ENCODE data around the gene YY1.

The YY1 gene

DNA sequence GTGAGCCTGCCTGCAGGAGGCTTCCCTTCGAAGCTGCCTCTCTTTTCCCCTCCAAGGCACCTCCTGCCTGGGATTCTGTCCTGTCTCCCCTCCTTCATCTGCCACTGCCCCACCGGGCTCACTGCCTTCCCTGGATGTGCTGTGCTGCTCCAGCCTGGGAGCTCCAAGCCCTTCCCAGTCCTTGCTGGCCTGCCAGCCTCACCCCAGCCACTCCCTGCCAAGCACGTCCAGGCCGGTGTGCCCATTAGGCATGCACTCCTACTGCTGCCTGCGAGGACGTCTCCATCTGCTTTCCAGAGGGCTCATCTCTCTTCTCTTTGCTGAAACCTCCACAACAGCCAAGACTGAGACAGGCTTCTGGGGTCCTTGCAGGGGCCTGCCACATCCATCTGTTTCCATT, 75.8 kb downstream of the YY1 start:
- Histone ChIP-seq H3K4me3 (ENCODE audit: insufficient read depth, low read depth, low read length) (no peak overlapping the region), H3K9me3 (ENCODE audit: control insufficient read depth, low read length) (no peaks in the 10 kb centered on the region), H3K4me1 (ENCODE audit: control insufficient read depth, insufficient read depth, low read length) (peaks cover 5% of the 10 kb centered on the region), H3K27ac (ENCODE audit: insufficient read depth, low read depth, low read length, poor library complexity, severe bottlenecking) (no peak overlapping the region), H3K36me3 (ENCODE audit: control insufficient read depth, insufficient read depth, low read length) (no peaks in the 10 kb centered on the region), H3K27me3 (ENCODE audit: control insufficient read depth, insufficient read depth, low read length, poor library complexity, severe bottlenecking) (no peaks in the 10 kb centered on the region)
- WGBS, 2 experiments = 93 to 95% methylated on average over 6 of the region's 6 CpGs

DNA sequence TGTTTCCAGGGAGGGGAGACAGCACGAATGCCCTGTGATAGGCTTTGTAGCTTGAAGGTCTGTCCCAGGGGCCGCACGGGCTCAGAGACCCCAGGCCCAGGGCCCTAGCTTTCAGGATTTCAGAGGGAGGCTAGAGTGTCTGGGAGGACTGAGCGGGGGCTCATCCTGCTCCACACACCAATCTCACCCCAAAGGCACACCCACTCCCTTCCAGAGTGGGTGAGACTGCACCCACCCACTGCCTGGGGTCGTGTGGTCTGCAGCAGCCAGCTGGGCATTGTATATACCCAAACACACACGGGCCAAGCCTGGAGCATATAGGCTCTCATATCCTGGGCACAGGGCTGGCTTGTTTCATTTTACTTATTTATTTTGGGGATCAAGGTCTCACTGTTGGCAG, 78.4 kb downstream of the YY1 start:
- no peaks in the 10 kb centered on the region for H3K27me3 ChIP-seq (ENCODE audit: control insufficient read depth, insufficient read depth, low read length, poor library complexity, severe bottlenecking)
- H3K36me3 ChIP-seq (ENCODE audit: control insufficient read depth, insufficient read depth, low read length) = no peaks in the 10 kb centered on the region
- H3K4me3 ChIP-seq (ENCODE audit: insufficient read depth, low read depth, low read length) = no peak overlapping the region
- H3K4me1 ChIP-seq (ENCODE audit: control insufficient read depth, insufficient read depth, low read length) = no peaks in the 10 kb centered on the region
- 95 to 96% methylated on average over 6 of the region's 6 CpGs for WGBS, 2 experiments
- no peaks in the 10 kb centered on the region for H3K9me3 ChIP-seq (ENCODE audit: control insufficient read depth, low read length)
- H3K27ac ChIP-seq (ENCODE audit: insufficient read depth, low read depth, low read length, poor library complexity, severe bottlenecking) = no peak overlapping the region

DNA sequence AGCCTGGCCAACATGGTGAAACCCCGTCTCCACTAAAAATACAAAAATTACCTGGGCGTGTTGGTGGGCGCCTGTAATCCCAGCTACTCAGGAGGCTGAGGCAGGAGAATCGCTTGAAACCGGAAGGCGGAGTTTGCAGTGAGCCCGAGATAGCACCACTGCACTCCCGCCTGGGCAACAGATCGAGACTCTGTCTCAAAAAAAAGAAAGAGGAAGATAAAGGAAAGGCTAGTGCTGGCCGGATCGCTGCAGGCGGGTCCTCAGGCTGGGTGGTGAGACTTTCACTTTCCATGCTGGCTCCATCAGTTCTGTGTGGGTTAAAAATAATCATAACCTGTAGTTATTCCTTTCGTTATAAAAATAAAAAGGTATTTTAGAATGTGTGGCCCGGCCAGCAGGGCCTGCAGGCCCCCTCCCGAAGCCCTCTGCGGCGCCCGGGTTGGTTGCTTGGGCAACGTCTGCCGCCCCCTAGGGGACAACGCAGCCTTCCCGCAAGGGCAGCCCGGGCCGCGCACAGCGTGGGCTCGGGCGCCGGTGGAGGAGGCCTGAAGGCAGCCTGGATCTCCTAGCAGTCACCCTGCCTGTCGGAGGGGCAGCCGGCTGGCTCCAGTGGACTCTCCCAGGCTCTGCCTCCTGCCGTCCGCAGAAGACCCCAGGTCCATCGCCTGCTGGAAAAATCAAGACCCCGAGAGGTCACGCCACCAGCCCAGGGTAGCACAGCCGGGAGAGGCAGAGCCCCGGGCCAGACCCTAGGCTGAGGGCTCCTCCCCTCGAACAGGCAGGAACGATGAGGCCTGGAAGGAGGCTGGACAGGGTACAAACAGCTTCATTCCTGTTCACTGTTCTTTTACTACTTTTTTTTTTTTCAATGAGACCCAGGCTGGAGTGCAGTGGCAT, 79.2 kb downstream of the YY1 start:
- Histone ChIP-seq H3K36me3 (ENCODE audit: control insufficient read depth, insufficient read depth, low read length) (no peaks in the 10 kb centered on the region), H3K9me3 (ENCODE audit: control insufficient read depth, low read length) (no peaks in the 10 kb centered on the region), H3K4me1 (ENCODE audit: control insufficient read depth, insufficient read depth, low read length) (no peaks in the 10 kb centered on the region), H3K27ac (ENCODE audit: insufficient read depth, low read depth, low read length, poor library complexity, severe bottlenecking) (no peak overlapping the region), H3K4me3 (ENCODE audit: insufficient read depth, low read depth, low read length) (no peak overlapping the region), H3K27me3 (ENCODE audit: control insufficient read depth, insufficient read depth, low read length, poor library complexity, severe bottlenecking) (no peaks in the 10 kb centered on the region)
- WGBS, 2 experiments = 50% methylated on average over 40 of the region's 40 CpGs

DNA sequence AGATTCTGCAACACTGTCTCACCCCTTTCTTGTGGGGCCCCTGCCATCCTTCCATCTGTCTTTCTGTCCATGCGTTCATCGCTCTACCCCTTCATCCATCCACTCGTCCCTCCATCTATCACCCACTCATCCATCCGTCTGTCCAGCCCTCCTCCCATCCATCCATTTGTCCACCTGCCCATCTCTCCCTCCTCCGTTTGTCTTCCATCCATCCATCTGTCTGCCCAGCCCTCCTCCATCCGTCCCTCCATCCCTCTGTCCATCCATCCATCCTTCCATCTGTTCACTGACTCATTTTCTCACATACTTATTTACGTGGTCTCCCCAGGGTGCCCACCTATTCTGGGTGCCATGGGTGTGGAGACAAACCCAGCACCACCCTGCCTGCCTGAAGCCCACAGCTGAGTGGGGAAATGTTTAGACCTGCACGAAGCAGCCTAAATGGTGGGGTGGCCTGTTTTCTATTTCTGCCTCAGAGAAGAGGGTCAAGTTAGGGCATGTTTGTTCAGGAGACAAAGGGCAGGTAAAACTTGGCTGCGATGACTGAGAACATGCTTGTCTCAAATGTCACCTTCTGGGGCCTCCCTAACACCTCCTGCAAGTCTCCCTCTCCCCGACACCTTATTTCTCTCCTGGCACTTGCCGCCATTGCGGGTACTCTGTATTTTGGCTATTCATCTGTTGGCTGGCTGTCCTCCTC, 81.4 kb downstream of the YY1 start:
- Histone ChIP-seq H3K36me3 (ENCODE audit: control insufficient read depth, insufficient read depth, low read length) (no peaks in the 10 kb centered on the region), H3K27ac (ENCODE audit: insufficient read depth, low read depth, low read length, poor library complexity, severe bottlenecking) (no peak overlapping the region), H3K4me3 (ENCODE audit: insufficient read depth, low read depth, low read length) (no peak overlapping the region), H3K4me1 (ENCODE audit: control insufficient read depth, insufficient read depth, low read length) (no peaks in the 10 kb centered on the region), H3K9me3 (ENCODE audit: control insufficient read depth, low read length) (no peaks in the 10 kb centered on the region), H3K27me3 (ENCODE audit: control insufficient read depth, insufficient read depth, low read length, poor library complexity, severe bottlenecking) (no peaks in the 10 kb centered on the region)
- WGBS, 2 experiments = 94% methylated on average over 12 of the region's 12 CpGs

DNA sequence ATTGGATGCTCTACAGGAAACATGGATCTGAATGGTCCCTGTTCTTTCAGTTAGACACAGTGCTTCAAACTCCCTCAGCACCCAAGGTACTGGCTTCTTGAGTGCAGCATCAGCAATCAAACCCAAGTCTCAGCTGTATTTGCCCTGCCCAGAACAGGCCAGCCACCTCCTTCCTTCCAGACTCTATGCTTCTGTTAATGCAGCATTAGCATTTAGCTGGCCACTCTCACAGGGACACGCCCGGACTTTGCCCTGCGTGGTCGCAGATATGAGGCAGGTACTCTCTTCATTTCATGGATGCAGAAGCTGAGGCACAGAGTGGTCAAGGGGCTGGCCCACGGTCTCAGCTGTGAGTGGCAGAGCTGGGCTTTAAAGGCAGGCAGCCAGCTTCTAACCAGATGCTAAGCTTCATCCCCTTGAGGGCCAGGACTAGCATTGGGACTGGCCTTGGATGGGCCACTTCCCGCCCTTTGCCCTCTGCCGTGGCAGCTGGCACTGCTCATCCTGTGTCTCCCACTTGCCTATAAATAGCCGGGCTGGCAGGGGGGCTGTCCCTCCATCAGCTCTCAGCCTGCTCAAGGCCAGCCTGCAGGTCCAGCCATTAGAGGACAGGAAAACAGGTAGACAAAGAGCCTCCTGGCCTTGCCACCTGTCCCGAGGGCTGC, 82.7 kb downstream of the YY1 start:
- no peaks in the 10 kb centered on the region for H3K27me3 ChIP-seq (ENCODE audit: control insufficient read depth, insufficient read depth, low read length, poor library complexity, severe bottlenecking)
- no peak overlapping the region for H3K27ac ChIP-seq (ENCODE audit: insufficient read depth, low read depth, low read length, poor library complexity, severe bottlenecking)
- no peaks in the 10 kb centered on the region for H3K36me3 ChIP-seq (ENCODE audit: control insufficient read depth, insufficient read depth, low read length)
- no peak overlapping the region for H3K4me3 ChIP-seq (ENCODE audit: insufficient read depth, low read depth, low read length)
- H3K4me1 ChIP-seq (ENCODE audit: control insufficient read depth, insufficient read depth, low read length) = no peaks in the 10 kb centered on the region
- WGBS, 2 experiments = 88 to 89% methylated on average over 9 of the region's 9 CpGs
- no peaks in the 10 kb centered on the region for H3K9me3 ChIP-seq (ENCODE audit: control insufficient read depth, low read length)

DNA sequence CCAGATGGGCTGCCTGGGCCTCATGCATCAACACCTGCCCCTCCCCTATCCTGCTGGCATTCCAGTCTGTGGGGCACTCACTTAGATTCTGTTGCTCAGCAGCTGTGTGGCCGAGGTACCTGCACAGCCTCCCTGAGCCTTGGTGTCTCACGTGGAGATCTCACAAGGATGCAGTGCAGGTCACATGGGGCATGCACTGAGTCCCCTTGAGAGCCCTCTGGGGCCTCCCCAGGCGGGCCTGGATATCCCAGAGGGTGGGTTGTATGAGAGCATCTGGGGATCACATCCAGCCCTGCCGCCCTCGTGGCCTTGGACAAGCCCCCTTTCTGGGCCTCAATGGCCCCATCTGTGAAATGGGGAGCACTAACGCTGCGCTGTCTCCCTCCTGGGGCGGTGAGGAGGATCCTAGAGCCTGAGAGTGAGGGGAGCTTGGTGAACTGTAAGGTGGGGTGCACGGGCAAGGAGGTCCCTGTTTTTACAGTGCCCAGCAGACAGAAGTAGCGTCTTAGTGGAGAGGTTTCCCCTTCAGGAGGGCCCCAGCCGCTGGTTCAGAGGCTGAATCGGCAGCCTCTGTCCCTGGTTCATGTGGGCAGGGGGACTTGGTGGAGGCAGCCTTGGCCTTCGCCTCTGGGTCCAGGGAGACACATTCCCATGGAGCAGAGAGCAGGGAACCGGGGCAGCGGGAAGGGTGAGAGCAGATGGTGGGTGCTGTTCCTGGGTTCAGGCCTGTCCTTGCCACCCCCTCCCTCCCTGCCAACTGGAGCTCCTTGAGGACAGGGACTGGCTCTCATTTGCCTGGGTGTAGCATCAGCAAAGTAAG, 83.4 kb downstream of the YY1 start:
- Histone ChIP-seq H3K4me3 (ENCODE audit: insufficient read depth, low read depth, low read length) (no peak overlapping the region), H3K9me3 (ENCODE audit: control insufficient read depth, low read length) (no peaks in the 10 kb centered on the region), H3K36me3 (ENCODE audit: control insufficient read depth, insufficient read depth, low read length) (no peaks in the 10 kb centered on the region), H3K27ac (ENCODE audit: insufficient read depth, low read depth, low read length, poor library complexity, severe bottlenecking) (no peak overlapping the region), H3K4me1 (ENCODE audit: control insufficient read depth, insufficient read depth, low read length) (no peaks in the 10 kb centered on the region), H3K27me3 (ENCODE audit: control insufficient read depth, insufficient read depth, low read length, poor library complexity, severe bottlenecking) (no peaks in the 10 kb centered on the region)
- WGBS, 2 experiments = 91% methylated on average over 15 of the region's 15 CpGs

DNA sequence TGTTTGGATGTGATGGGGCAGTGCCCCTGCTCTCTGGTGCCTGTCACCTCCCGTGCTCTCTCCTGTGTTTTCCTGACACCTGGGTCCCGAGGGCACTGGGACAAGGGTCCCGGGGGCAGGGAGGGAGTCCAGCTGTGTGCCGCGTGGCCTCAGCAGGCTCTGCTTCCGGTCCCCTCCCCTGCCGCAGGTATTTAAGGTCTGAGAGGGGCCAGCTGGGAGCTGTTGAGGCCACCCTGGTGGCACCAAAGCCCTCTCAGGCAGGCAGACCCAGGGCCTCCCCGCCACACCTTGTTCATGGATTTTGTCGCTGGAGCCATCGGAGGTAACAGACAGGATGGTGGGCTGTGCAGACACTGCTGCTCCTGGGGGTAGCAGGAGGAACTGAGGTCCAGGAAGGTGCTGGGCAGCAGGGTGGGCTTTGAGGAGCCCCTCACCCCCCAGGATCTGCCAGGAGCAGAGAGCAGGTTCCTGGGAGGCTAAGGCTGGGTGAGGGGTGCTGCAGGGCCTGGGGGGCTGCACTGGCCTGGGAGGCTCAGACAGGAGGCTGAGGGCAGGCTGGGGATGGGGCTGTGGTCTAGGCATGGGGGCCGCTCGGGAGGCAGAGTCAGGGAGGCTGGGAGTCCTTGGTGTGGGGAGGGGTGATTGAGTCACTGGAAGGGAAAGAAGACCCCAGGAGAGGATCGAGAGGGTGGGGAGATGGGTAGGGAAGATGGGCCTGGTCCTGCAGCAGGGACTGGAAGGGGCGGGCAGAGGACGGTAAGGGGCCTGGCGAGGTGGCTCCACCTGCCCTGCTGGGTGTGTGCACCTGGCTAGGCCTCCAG, 84.4 kb downstream of the YY1 start, which contains the start of gene SLC25A47:
SLC25A47 (plus strand) TSS at position 219 of the 821 bp plus-strand sequence; CDS start at position 295, 76 bp downstream.
- H3K4me3 ChIP-seq (ENCODE audit: insufficient read depth, low read depth, low read length) = no peak within 1 kb of the TSS
- H3K36me3 ChIP-seq (ENCODE audit: control insufficient read depth, insufficient read depth, low read length) = no peaks in the 10 kb centered on the region
- no peaks in the 10 kb centered on the region for H3K4me1 ChIP-seq (ENCODE audit: control insufficient read depth, insufficient read depth, low read length)
- H3K27me3 ChIP-seq (ENCODE audit: control insufficient read depth, insufficient read depth, low read length, poor library complexity, severe bottlenecking) = no peaks in the 10 kb centered on the region
- H3K9me3 ChIP-seq (ENCODE audit: control insufficient read depth, low read length) = no peaks in the 10 kb centered on the region
- 89 to 90% methylated on average over 16 of the region's 16 CpGs for WGBS, 2 experiments
- H3K27ac ChIP-seq (ENCODE audit: insufficient read depth, low read depth, low read length, poor library complexity, severe bottlenecking) = no peak within 1 kb of the TSS

DNA sequence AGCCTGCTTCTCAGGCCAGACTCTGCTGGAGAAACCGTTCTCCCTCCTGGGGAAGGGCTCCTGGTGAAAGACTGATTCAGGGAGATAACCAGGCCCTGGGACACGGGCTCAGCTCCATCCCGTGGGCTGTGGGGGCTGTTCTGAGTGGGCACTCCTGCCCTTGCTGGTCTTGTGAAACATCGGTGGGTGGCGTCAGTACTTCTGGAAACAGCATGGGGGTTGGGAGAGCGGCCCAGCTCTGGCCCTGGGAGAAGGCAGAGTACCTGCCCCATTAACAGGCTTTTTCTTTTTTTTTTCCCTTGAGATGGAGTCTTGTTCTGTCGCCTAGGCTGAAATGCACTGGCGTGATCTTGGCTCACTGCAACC, 85.0 kb downstream of the YY1 start:
- no peaks in the 10 kb centered on the region for H3K9me3 ChIP-seq (ENCODE audit: control insufficient read depth, low read length)
- WGBS, 2 experiments = 90 to 92% methylated on average over 8 of the region's 8 CpGs
- no peaks in the 10 kb centered on the region for H3K27me3 ChIP-seq (ENCODE audit: control insufficient read depth, insufficient read depth, low read length, poor library complexity, severe bottlenecking)
- H3K4me3 ChIP-seq (ENCODE audit: insufficient read depth, low read depth, low read length) = no peak overlapping the region
- no peaks in the 10 kb centered on the region for H3K4me1 ChIP-seq (ENCODE audit: control insufficient read depth, insufficient read depth, low read length)
- H3K36me3 ChIP-seq (ENCODE audit: control insufficient read depth, insufficient read depth, low read length) = no peaks in the 10 kb centered on the region
- H3K27ac ChIP-seq (ENCODE audit: insufficient read depth, low read depth, low read length, poor library complexity, severe bottlenecking) = no peak overlapping the region

DNA sequence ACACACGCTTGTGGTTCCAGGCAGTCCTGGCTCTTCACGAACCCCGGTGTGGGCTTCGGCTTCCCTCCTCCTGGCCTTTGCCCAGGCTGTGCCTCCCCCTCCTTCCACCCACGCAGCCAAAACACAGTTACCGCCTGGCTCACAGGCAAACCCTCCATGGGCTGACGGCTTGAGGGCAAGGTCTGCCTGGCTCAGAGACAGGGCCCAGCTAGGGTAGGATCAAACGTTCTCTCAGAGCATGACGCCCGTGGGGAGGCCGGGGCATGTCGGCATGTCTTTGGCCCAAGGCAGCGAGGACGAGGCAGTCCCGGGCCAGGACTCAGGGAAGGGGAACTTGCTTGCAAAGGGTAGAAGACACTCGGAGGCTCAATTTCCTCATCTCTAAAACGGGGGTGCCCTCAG, 86.3 kb downstream of the YY1 start:
- Histone ChIP-seq H3K27me3 (ENCODE audit: control insufficient read depth, insufficient read depth, low read length, poor library complexity, severe bottlenecking) (no peaks in the 10 kb centered on the region), H3K4me3 (ENCODE audit: insufficient read depth, low read depth, low read length) (no peak overlapping the region), H3K9me3 (ENCODE audit: control insufficient read depth, low read length) (no peaks in the 10 kb centered on the region), H3K27ac (ENCODE audit: insufficient read depth, low read depth, low read length, poor library complexity, severe bottlenecking) (no peak overlapping the region), H3K4me1 (ENCODE audit: control insufficient read depth, insufficient read depth, low read length) (no peaks in the 10 kb centered on the region), H3K36me3 (ENCODE audit: control insufficient read depth, insufficient read depth, low read length) (no peaks in the 10 kb centered on the region)
- WGBS, 2 experiments = 91 to 92% methylated on average over 17 of the region's 17 CpGs
